Activated CD8-positive, alpha-beta memory T cell treated with anti-CD3 and anti-CD28 coated beads for 1 hour (primary cell): ENCODE data around the gene ATP4A.
"Not testable (repeated sequence)": the region's sequence is repeated elsewhere in the genome, so short reads cannot be mapped to it uniquely, and the experiment has no call there.

Experiments
- DNase-seq, 2 donors: peaks; one replicate each; pipeline ENCODE4 v3.0.0-alpha.2; 2020; ENCODE audit warnings: low read depth in 1 of 2; ENCODE audit errors: extremely low read depth in 1 of 2

Gene ATP4A

GRCh38 chr19:35563207-35563829 is at the start of gene ATP4A:
Gene ATP4A (minus strand): TSS chr19:35563658. CDS start chr19:35563629, 29 bp downstream.
- DNase-seq: no peak

GRCh38 chr19:35612559-35613321 is 49.3 kb upstream of the ATP4A start, which contains the start of gene HAUS5:
Gene HAUS5 (plus strand): TSS chr19:35612735. CDS start chr19:35612795, 60 bp downstream.
- peak; percentile 82 to 95 for DNase-seq

GRCh38 chr19:35612224-35612558 is 48.7 kb upstream of the ATP4A start:
- no peak for DNase-seq

- no peak for DNase-seq
These were observed 46.4 kb upstream of the ATP4A start for GRCh38 chr19:35609851-35610353.

GRCh38 chr19:35608251-35608650 is 44.8 kb upstream of the ATP4A start:
- no peak for DNase-seq

- DNase-seq: no peak
These were observed 44.2 kb upstream of the ATP4A start for GRCh38 chr19:35607661-35608060.

- not testable (repeated sequence) for DNase-seq
These were observed 43.7 kb upstream of the ATP4A start for GRCh38 chr19:35607170-35607569.

- DNase-seq: not testable (repeated sequence)
These were observed 41.0 kb upstream of the ATP4A start for GRCh38 chr19:35604436-35604835.

- no peak for DNase-seq
These were observed 38.5 kb upstream of the ATP4A start for GRCh38 chr19:35601971-35602370.

- DNase-seq: no peak
These were observed 33.0 kb upstream of the ATP4A start for GRCh38 chr19:35596366-35596999.

GRCh38 chr19:35595928-35596327 is 32.5 kb upstream of the ATP4A start:
- no peak for DNase-seq

- DNase-seq: not testable (repeated sequence)
These were observed 31.6 kb upstream of the ATP4A start for GRCh38 chr19:35595026-35595425.

- DNase-seq: no peak
These were observed 28.8 kb upstream of the ATP4A start for GRCh38 chr19:35592226-35592625.

- DNase-seq: no peak
These were observed 27.4 kb upstream of the ATP4A start for GRCh38 chr19:35590875-35591274.

GRCh38 chr19:35587321-35587720 is 23.9 kb upstream of the ATP4A start:
- DNase-seq: no peak

- DNase-seq: no peak
These were observed 22.4 kb upstream of the ATP4A start, which contains the start of gene PMIS2 for GRCh38 chr19:35585848-35586247. Gene PMIS2 (plus strand): TSS chr19:35586173. CDS start chr19:35586260, 87 bp downstream.

- no peak for DNase-seq
These were observed 19.3 kb upstream of the ATP4A start for GRCh38 chr19:35582760-35583159.

- no peak for DNase-seq
These were observed 15.2 kb upstream of the ATP4A start for GRCh38 chr19:35578707-35579106.

GRCh38 chr19:35577918-35578317 is 14.5 kb upstream of the ATP4A start:
- no peak for DNase-seq

- DNase-seq: no peak
These were observed 8.0 kb upstream of the ATP4A start for GRCh38 chr19:35571406-35571965.

- no peak for DNase-seq
These were observed 5.9 kb upstream of the ATP4A start for GRCh38 chr19:35569281-35569781.
